Loucy (cell line): ENCODE results near the gene TRANK1.

Source experiments
- CTCF ChIP-seq: fragments of 200-600 bp; sonication (generic); conservative IDR thresholded peaks from 2 replicates; pipeline ENCODE4 v1.5.1; 2014; ENCODE audit warnings: mild to moderate bottlenecking, antibody characterized with exemption, low read length
- EZH2phosphoT487 ChIP-seq: fragments of 200-600 bp; IDR thresholded peaks from 2 replicates; pipeline ENCODE4 v1.6.1; 2018; ENCODE audit warnings: antibody characterized with exemption, mild to moderate bottlenecking, moderate library complexity, borderline replicate concordance

- TF ChIP-seq CTCF: no peak
- no peak for TF ChIP-seq EZH2phosphoT487
Measured at GRCh38 chr3:36892457-36893136, 52.3 kb downstream of the TRANK1 start.
